GM18526 (cell line): Measurements from ENCODE around the gene COPS7A.

Experiments
- POLR2A ChIP-seq: IDR thresholded peaks from 3 replicates; pipeline ENCODE4 v1.6.1; 2011; ENCODE audit not compliant: insufficient read length; ENCODE audit errors: extremely low read depth

COPS7A gene

GRCh38 chr12:6764011-6764828 lies 40.4 kb downstream of the COPS7A start:
- TF ChIP-seq POLR2A, result no peak

GRCh38 chr12:6765048-6765633 lies 41.3 kb downstream of the COPS7A start:
- no peak for TF ChIP-seq POLR2A

- TF ChIP-seq POLR2A, result peak; percentile 59
These were observed 42.1 kb downstream of the COPS7A start, which contains the start of gene PTMS for GRCh38 chr12:6765634-6766581. Gene PTMS, plus strand, starts transcription at chr12:6766363. Its CDS starts 343 bp downstream, at chr12:6766706.

- TF ChIP-seq POLR2A, result peak; percentile 33
These were observed 43.0 kb downstream of the COPS7A start for GRCh38 chr12:6766651-6767349.

- TF ChIP-seq POLR2A, result no peak
These were observed 43.8 kb downstream of the COPS7A start for GRCh38 chr12:6767353-6768319.

GRCh38 chr12:6768437-6768914 lies 44.6 kb downstream of the COPS7A start:
- TF ChIP-seq POLR2A, result no peak

- no peak for TF ChIP-seq POLR2A
These were observed 45.1 kb downstream of the COPS7A start for GRCh38 chr12:6768990-6769389.

GRCh38 chr12:6769666-6770065 lies 45.8 kb downstream of the COPS7A start:
- TF ChIP-seq POLR2A, result no peak

- no peak for TF ChIP-seq POLR2A
These were observed 46.2 kb downstream of the COPS7A start for GRCh38 chr12:6770094-6770493.

- TF ChIP-seq POLR2A, result no peak
These were observed 46.8 kb downstream of the COPS7A start for GRCh38 chr12:6770600-6770999.

GRCh38 chr12:6771091-6771495 lies 47.2 kb downstream of the COPS7A start:
- TF ChIP-seq POLR2A, result no peak

- no peak for TF ChIP-seq POLR2A
These were observed 47.9 kb downstream of the COPS7A start for GRCh38 chr12:6771509-6772330.

- TF ChIP-seq POLR2A, result no peak
These were observed 48.5 kb downstream of the COPS7A start, which contains the start of gene LAG3 for GRCh38 chr12:6772331-6772695. Gene LAG3, plus strand, starts transcription at chr12:6772520. Its CDS starts 333 bp downstream, at chr12:6772853.
